Brain pericyte (primary cell): ENCODE data around the gene LIF.
"Not testable (repeated sequence)": the region's sequence is repeated elsewhere in the genome, so short reads cannot be mapped to it uniquely, and the experiment has no call there.

ENCODE experiments used
- DNase-seq: peaks from one replicate; pipeline ENCODE4 v3.0.0-alpha.2; 2012; ENCODE audit warnings: low read depth, low spot score

LIF gene

DNA sequence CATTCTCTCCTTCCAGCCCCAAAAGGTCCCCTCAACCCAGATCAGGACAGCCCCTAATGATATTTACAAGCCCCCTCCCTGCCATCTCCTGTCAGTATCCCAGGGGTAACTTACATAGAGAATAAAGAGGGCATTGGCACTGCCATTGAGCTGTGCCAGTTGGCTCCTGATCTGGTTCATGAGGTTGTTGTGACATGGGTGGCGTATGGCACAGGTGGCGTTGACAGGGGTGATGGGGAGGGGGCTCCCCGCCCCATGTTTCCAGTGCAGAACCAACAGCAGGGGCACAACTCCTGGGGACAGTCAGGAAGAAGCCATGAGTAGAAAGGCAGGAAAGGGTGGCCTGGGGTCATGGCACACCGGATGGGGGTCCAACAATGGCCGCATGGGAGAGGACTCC lies 1.9 kb downstream of the LIF start:
- DNase-seq = no peak

DNA sequence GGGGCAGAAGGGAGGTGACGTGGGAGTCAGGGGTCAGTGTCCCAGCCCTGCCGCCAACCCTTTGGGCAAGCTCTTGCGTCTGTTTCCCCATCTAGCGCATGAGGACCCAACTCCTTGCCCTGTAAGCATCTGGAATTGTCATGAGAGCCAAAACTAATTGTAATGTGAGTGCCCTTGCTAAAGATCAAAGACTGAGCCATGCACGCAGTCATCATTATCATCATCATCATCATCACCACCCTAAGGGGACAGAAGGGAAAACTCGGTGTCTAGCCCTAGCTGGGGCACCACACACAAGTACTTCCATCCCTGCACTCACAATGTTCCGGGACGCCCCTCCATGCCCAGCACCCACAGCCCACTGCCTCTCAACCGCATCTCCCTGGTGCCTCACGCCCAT lies 2.5 kb downstream of the LIF start:
- DNase-seq = no peak

DNA sequence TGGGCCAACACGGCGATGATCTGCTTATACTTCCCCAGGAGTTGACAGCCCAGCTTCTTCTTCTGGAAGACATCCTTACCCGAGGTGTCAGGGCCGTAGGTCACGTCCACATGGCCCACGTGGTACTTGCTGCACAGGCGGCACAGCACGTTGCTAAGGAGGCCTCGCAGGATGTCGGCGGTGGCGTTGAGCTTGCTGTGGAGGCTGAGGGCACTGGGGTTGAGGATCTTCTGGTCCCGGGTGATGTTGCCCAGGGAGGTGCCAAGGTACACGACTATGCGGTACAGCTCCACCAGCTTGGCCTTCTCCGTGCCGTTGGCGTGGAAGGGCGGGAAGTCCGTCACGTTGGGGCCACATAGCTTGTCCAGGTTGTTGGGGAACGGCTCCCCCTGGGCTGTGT lies 2.9 kb downstream of the LIF start:
- DNase-seq = no peak

DNA sequence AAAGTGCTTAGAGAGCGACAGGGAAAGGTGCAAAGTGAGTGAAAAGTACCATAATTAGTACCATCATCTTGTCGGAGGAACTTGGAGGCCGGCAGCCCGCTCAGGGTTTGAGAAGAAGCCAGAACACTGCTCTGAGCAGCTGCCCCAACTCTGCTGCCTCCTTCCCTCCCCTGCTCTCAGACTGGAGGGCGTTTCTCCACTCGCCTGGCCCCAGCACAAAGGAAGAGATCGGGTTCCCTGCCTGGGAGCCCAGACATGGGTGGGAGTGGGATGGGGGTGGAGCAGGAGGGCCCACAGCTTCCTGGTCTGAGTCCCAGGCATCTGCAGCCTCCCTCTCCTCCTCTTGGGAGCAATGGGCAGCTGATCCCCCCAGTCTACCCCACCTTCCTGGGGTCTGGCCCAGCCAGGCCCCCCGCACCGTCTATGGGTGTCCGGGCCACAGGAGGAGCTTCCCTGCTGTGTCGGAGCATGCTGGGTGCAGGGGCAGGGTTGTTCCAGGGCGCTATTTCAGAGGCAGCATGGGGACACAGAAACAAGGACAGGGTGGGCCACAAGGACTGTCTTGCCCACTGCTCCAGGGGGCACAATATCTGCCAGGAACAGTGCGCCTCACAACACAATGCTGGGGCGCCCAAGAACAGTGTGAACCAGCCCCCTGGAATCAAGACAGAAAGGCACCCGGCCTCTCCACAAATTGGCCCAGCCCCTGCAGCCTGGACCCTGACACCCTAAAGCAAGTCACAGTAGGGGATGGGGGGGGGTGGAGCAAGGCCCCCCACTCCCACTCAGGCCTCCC lies 4.8 kb downstream of the LIF start:
- DNase-seq = no peak

DNA sequence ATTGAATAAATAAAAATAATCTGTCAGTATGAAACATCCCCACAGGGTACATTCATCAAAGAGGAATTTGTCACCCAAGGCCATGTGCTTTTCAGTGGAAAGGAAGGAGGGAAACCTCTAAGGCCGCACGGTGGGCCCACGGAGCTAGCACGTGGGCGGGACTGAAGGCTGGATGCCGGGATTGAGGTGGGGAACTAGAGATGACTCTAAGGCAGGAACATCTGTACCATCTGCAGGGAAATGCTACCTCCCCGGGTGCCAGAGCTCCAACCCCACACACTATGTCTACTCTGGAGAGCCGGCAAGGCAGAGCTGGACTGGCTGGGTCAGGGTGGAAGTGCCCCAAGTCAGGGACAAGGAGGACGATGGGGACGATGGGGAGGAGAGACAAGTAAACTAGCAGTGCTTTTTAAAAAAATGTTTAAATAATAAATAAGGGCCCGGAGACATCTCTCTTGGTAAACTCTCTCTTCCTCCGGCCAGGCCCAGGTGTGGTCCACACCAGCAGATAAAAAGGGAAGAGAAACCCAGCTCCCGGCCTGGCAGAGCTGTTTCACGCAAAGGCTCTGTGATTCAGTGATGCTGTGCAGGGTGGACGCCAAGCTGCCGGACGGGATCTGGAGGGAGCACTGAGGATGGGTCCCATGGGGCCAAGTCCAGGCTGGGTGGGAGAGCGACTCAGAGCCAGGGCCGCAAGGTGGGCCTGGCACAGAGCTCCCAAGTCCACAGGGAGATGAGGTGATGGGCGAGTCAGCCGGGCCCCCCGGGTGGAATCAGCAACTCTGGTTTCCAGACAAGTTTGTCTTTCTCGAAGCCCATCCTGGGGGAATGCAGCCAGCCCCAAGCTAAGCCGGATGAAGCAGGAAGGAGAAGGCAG lies 5.8 kb downstream of the LIF start:
- DNase-seq = no peak

DNA sequence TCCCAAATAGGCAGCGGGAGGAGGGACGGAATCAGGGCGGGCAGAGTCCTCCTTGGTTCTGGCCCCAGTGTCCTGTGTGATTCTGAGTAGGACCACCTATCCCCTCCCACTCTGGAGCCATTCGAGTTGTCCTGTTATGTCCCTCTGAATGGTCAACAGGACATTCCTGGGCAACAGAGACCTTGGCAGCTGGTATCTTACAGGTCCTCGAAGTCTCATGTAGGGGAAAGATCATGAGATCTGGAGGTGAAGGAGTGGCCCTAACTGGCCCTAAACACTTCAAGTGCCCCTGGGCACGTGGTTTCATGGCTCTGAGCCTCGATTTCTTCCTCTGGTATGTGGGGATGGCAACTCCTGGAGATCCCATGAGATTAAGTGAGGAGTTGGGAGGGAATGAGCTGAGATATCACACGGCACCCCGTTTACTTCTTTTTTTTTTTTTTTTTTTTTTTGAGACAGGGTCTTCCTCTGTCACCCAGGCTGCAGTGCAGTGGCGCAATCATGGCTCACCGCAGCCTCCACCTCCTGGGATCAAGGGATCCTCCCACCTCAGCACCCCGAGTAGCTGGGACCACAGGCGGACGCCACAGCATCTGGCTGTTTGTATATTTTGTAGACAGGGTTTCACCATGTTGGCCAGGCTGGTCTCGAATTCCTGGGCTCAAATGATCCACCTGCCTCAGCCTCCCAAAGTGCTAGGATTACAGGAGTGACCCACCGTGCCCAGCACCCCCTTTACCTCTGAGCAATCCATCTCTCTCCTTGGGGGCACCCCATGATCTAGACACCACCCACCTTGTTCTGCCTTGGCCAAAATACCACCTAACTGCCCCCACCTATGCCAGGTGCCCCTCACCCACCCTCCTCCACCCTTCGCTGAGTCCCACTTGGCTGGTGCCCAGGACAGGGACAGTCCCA lies 6.8 kb downstream of the LIF start:
- DNase-seq = no peak

DNA sequence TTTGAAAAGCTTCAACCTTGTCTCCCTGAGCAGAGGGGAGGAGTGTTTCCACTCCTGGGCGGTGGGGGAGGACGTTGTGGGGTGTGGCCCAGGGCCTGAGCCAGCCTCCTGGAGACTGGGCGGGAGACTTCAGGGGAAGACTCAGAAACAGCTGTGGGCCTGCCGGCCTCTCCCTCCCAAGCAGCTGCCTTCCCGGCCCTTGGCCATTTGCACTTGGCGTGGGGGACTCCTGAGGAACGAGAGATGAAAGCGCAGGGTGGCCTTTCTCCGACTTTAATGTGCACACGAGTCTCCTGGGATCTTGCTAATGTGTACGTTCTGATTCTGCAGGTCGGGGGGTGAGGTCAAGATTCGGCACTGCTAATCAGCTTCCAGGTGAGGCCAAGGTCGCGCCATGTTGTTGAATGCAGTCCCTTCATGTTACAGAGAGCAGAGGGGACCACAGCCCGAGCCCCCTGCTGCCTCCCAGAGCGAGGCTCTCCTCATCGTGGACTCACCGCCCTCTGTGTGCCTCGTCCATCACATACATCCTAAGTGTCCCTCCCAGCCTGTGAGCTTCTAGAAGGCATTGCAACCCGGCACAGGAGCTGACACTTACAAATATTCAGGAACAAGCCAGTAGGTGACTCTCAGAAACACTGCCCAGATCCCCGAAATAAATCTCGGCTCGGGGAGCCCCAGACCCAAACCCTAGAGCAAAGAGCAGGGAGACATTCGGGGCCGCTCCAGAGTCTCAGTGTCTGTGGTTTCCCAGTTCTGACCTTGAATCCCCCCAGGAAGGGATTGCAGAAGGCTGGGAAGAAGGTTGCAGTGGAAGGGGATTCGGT lies 7.7 kb downstream of the LIF start:
- no peak for DNase-seq

DNA sequence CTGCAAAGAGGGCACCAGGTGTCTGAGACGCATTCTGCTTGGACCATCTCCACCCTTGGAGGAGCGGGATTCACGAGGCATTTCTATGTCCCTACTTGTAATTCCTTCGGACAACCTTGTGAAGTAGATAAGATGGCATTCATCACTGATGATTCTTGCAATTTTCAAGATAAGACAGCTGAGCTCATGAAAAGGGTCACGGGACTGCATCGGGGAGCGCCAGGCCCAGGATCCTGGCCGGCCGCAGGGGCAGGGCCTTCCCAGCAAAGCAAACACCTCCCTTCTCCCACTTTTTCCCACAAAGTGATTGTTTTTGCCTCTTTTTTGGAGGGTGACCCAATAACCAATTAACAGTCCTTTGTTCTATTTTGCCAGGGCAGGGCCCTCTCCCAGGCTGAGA lies 8.4 kb downstream of the LIF start:
- no peak for DNase-seq

DNA sequence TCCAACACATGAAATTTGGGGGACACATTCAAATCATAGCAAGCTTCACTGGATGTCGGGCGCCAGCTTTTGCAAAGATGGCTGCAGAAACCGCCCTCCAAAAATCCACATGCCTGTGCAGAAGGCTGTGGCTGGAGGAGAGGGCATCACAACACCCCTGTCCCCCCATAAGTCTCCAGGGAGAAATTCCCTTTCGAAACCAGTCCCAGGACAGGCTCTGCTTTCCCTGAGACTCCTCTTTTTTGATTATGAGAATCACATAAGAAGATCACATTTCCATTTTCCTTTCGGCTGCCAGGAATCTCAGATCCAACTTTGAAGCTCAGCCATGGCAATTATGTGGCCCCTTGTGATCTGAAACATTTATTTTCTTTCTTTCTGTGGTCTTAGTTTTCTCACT lies 9.7 kb downstream of the LIF start:
- no peak for DNase-seq

DNA sequence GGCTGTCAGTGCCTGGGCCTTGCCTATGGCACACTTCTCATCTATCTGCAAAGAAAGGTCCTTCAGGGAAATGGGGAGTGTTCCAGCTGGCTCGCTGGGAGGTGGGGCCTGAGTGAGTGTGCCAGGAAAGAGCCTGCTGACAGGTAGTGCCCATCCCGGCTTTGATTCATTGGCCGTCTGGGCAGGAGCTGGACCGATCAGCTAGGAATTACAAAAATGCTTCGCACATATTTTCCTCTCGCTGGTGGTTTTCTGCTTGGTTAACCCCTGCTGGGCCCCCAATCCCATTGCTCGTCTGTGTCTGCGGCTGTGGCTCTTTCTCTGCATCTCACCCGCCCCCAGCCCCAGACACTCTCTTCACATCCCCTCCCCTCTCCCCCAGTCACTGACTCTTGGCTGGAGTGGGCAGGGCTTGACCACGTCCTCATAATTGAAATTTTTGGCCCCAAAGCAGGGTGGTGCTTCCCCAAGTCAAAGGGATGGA lies 10.8 kb downstream of the LIF start:
- no peak for DNase-seq

DNA sequence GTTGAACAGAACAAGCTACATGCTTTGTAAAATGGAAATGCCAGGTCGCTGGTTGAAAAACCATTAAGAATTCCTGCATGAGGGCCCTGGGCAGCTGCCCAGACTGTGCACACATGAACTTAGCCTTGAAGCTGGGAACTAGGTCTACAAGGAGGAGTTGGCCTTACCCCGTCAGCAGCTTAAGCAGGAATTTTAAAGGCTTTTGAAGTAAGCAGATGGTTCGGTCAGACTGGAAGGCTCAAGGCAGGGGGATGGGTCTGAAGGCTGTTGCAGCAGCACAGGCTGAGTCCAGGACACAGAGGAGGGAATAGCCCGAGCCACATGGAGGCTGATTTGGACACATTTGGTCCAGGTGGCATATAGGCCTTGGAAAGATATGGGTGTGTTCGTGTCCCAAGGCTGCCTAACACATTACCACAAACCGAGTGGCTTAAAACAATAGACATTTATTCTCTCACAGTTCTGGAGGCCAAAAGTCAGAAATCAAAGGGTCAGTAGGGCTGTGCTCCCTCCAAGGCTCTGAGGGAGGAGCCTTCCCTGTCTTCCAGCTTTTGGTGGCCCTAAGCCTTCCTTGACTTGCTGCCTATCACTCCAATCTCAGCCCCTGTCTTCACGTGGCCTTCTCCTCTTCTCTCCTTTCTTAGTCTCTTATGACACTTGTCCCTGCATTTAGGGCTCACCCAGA lies 11.6 kb downstream of the LIF start:
- no peak for DNase-seq

DNA sequence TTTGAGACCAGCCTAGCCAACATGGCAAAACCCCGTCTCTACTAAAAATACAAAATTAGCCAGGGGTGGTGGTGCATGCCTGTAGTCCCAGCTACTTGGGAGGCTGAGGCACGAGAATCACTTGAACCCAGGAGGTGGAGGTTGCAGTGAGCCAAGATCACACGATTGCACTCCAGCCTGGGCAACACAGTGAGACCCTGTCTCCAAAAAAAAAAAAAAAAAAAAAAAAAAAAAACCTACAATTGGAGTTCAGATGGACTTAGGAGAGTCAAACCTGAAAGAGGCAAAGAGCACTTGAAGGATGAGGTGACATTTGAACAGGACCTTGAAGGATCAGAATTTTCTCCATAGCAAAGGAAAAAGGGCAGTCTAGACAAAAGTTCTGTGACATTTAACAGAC lies 12.2 kb downstream of the LIF start:
- DNase-seq = not testable (repeated sequence)

DNA sequence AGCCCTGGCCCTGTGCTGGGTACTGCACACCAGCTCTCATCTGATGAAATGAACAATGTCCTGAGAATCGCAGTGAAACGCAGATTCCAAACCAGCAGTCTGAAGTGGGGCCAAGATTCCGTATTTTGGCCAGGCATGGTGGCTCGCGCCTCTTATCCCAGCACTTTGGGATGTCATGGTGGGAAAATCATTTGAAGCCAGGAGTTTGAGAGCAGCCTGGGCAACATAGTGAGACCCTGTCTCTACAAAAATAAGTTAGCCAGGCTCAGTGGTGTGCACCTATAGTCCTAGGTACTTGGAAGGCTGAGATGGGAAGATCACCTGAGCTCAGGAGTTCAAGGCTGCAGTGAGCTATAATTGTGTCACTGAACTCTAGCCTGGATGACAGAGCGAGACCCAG lies 13.0 kb downstream of the LIF start:
- no peak for DNase-seq

DNA sequence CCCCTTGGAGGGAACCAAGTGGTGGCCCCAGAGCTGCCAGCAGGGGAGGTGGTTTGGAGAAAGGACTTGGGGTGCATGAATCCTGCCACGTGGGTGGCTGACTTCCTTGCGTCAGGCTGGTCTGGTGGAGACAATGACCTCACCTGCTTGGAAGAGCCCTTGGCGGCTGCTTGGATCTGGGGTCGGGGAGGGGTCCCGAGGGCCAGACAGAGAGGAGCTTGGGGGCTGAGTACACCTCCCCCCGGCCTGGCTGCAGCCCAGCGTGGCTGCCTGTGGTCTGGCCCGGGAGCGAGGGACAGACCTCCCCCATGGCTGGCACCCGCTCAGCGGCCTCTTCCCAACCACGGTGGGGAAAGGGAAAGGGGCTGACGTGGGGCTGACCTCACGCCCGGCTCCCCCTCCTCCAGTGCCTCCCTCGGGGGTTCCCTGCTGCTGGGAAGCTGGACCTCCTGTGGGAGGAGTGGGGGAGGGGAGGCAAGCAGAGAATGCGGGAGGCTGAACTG lies 13.8 kb downstream of the LIF start:
- DNase-seq = no peak

DNA sequence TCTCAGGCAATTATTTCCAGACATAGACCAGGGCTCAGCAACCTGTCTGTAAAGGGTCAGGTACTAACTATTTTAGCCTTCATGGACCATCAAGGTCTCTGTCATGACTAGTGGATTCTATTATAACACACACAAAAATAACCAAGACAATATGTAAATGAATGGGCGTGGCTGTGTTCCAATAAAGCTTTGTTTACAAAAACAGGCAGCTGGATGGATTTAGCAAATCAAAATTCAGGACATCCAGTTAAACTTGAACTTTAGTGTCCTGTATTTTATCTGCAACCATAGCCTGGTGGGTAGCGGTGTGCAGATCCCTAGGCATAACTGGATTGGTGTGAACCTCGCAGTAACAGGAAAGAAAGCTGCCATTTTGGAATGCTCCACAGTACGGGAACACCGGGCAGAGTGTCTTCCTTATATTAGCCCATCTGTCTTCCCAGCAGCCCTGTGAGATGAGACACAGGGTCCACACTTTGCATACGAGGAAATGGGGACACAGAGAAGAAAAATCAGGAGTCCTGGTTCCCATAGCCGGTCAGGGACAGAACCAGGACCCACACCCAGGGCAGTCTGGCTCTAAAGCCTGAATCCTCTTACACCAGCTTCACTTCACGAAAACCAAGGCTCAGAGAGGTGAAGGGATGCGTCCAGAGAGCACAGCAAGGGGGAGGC lies 15.6 kb downstream of the LIF start:
- DNase-seq = no peak

DNA sequence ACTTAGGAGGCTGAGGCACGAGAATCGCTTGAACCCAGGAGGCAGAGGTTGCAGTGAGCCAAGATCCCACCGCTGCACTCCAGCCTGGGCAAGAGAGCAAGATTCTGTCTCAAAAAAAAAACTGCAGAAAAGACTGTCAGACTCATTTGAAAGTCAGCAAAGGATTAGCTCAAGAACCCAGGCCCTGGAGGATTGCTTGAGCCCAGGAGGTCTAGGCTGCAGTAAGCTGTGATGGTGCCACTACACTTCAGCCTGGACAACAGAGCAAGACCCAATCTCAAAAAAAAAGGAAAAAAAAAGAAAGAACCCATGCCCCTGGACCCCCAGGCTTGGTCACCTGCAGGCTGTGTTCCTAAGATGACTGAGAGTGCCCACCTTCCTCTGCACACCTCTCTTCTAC lies 16.2 kb downstream of the LIF start:
- no peak for DNase-seq

DNA sequence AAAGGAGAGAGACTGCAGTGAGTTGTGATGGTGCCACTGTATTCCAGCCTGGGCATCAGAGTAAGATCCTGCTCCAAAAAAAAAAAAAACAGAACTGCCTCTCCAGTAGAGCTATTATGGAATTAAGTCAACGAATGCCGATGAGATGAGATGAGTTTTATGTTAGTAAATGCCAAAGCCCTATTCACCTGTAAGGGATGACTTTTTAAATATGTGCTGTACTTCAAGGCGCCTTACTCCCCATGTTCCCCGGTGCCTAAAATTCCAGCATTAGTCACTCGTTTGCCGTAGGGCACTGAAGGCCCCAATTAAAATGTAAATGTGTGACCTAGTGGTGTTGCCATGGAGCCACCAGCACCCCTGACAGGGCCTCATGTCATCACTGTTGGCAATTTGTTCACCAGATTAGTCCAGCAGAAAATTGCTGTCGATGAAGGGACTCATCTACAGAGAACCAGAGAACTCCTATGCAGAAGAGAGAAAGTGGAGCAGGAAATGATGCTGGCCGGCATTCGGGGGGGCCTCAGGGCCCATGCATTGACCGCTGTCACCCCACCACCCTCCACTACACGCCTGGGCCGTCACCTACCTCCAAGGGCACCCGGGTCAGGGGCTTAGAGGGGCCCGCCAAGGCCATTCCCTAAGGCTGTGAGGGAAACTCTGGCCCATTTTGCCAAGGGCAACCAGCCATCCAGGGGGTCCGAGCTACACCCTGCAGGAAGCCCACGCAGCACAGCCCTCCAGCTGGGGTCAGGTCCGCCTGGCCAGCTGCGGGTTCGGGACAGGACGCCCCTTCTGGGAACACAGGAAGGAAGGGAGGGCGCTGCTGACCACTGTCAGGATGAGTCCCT lies 17.8 kb downstream of the LIF start:
- DNase-seq = no peak

DNA sequence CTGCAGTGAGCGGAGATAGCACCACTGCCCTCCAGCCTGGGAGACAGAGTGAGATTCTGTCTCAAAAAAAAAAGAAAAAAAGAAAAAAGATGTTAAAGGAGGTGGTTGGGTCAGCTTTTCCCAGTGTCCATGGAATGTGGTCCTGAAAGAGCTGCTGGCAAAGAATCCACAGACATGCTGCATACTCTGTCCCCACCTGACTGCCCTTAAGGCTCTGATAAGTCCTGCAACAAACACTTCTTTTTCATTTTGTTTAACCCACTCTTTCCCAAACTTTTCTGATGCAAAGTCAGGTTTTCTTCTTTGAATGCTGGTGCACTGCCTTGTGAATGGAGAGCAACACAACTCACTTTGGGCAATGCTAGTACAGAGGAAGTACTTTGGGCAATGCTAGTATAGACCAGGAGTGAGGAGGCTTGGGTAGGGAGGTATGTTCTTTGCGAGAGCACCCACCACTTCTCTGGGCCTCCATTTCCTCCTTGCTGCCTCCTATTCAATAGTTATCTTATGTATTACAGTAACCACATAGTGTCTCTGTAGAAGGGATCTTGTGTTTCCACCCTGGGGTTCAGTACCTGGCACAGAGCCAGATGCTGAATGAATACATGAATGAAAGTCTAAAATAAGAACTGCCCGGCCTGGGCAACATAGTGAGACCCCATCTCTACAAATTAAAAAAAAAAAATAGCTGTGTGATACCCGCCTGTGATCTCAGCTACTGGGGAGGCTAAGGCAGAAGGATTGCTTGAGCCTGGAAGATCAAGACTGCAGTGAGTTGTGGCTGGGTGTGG lies 18.9 kb downstream of the LIF start:
- no peak for DNase-seq
